Activated CD4-positive, CD25-positive, alpha-beta regulatory T cell (primary cell): ENCODE data around the gene TRAPPC11.
"Not testable (repeated sequence)": the region's sequence is repeated elsewhere in the genome, so short reads cannot be mapped to it uniquely, and the experiment has no call there.

Experiments used
- DNase-seq, 4 experiments: peaks; one replicate each; lab custom pipeline; 2025; lab: John Stamatoyannopoulos, UW

Gene TRAPPC11

GRCh38 chr4:183721207-183722081 lies 62.4 kb downstream of the TRAPPC11 start:
- peak in 1 of 4 experiments; percentile 13 for DNase-seq

- DNase-seq = peak in 1 of 4 experiments; percentile 20
These were observed 63.9 kb downstream of the TRAPPC11 start for GRCh38 chr4:183722731-183723560.

- DNase-seq = no peak
These were observed 64.6 kb downstream of the TRAPPC11 start for GRCh38 chr4:183723561-183724228.

GRCh38 chr4:183725585-183725984 lies 66.5 kb downstream of the TRAPPC11 start:
- DNase-seq = not testable (repeated sequence)

GRCh38 chr4:183727482-183727881 lies 68.4 kb downstream of the TRAPPC11 start:
- DNase-seq = no peak

GRCh38 chr4:183728223-183729068 lies 69.4 kb downstream of the TRAPPC11 start:
- DNase-seq = no peak

- no peak for DNase-seq
These were observed 69.9 kb downstream of the TRAPPC11 start for GRCh38 chr4:183729069-183729406.

GRCh38 chr4:183729430-183730328 lies 70.6 kb downstream of the TRAPPC11 start:
- no peak for DNase-seq

- no peak for DNase-seq
These were observed 73.2 kb downstream of the TRAPPC11 start for GRCh38 chr4:183732296-183732695.

- DNase-seq = no peak
These were observed 74.1 kb downstream of the TRAPPC11 start for GRCh38 chr4:183733181-183733580.

GRCh38 chr4:183738081-183738673 lies 79.1 kb downstream of the TRAPPC11 start:
- DNase-seq = no peak

GRCh38 chr4:183738961-183739360 lies 79.9 kb downstream of the TRAPPC11 start:
- no peak for DNase-seq

GRCh38 chr4:183746305-183747229 lies 87.5 kb downstream of the TRAPPC11 start:
- DNase-seq = no peak

- no peak for DNase-seq
These were observed 88.3 kb downstream of the TRAPPC11 start for GRCh38 chr4:183747380-183747779.

GRCh38 chr4:183747931-183748670 lies 89.0 kb downstream of the TRAPPC11 start:
- DNase-seq = no peak

- no peak for DNase-seq
These were observed 92.0 kb downstream of the TRAPPC11 start for GRCh38 chr4:183751106-183751505.

- DNase-seq = no peak
These were observed 96.5 kb downstream of the TRAPPC11 start for GRCh38 chr4:183755596-183755995.

- DNase-seq = no peak
These were observed 98.0 kb downstream of the TRAPPC11 start for GRCh38 chr4:183757060-183757459.
